ENCODE measurements around the gene ELF2.

DNA sequence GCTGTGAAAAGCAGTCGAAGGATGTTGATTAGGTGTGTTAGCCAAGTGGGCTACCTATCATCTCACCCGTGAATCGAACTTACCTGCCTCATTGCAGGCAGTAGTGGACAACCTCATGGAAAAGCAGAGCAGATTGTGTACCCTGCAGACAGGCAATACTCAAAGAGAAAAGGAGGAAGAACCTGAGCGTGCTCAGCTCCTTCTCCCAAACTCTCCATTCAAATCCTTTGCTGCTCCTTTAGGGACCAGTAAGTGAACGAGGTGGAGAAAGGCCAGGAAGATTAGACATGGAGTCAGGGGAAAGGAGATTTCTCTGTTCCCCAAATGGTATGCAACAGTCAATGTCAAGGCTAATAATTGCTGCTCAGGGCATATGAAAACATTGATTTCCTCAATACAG, 45.2 kb upstream of the ELF2 start:
- TF ChIP-seq EZH2phosphoT487 (IDR thresholded peaks at IDR 0.05; ENCODE audit: borderline replicate concordance, low read length) (no peak), CTCF (IDR thresholded peaks at IDR 0.05; ENCODE audit: low read depth, low read length, poor library complexity, severe bottlenecking) (no peak)
